Esophagus squamous epithelium (tissue), 4 donors: ENCODE data around the gene TICRR.

Experiments used
- POLR2A ChIP-seq, 4 donors: fragments of 450-650 bp; IDR thresholded peaks; one replicate each; pipeline ENCODE4 v1.6.1; 2017; ENCODE audit warnings: antibody characterized with exemption in 4 of 4, mild to moderate bottlenecking in 4 of 4, moderate library complexity in 3 of 4
- TF ChIP-seq, protein P1 (sequence below), 6 experiments: fragments of 450-650 bp in 4 of 6; fragments of 200-600 bp in 2 of 6; sonication (generic) in 2 of 6; IDR thresholded peaks; one replicate each; pipeline ENCODE4 v1.5.1; 2016 to 2019; ENCODE audit warnings: antibody characterized with exemption in 6 of 6, mild to moderate bottlenecking in 4 of 6, moderate library complexity in 4 of 6

DNA sequence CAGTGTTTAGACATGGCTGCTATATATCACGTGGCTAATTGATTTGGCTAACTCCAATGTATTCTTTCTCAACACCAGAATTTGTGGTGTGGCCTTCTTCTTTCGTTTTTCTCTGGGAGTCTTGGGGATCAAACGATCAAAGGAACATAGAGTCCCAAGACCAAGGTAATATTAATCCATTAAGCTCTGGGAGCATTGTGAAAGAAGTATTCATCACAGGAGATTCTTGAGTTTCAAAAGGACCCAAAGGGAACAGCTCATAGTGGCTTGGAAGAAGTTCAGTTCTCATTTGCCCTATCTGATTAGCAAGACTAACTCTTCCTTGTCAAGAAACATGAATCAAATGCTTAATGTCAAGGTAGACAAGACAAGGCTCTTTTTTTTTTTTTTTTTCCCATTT lies 32.9 kb upstream of the TICRR start:
- TF ChIP-seq, protein P1, sequence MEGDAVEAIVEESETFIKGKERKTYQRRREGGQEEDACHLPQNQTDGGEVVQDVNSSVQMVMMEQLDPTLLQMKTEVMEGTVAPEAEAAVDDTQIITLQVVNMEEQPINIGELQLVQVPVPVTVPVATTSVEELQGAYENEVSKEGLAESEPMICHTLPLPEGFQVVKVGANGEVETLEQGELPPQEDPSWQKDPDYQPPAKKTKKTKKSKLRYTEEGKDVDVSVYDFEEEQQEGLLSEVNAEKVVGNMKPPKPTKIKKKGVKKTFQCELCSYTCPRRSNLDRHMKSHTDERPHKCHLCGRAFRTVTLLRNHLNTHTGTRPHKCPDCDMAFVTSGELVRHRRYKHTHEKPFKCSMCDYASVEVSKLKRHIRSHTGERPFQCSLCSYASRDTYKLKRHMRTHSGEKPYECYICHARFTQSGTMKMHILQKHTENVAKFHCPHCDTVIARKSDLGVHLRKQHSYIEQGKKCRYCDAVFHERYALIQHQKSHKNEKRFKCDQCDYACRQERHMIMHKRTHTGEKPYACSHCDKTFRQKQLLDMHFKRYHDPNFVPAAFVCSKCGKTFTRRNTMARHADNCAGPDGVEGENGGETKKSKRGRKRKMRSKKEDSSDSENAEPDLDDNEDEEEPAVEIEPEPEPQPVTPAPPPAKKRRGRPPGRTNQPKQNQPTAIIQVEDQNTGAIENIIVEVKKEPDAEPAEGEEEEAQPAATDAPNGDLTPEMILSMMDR (IDR thresholded peaks at IDR 0.05): no peak
- no peak for TF ChIP-seq POLR2A (IDR thresholded peaks at IDR 0.05)
